Peyer's patch (tissue), 4 donors: ENCODE measurements around the gene C1RL. TPM values are rescaled to one million over a fixed set of nuclear protein-coding genes. Genes with fewer than 3 reads are reported as not detected.

Experiments used
- DNase-seq, 3 donors: peaks; one replicate each; pipeline ENCODE4 v3.0.0-alpha.2; 2017 to 2019
- H3K27ac ChIP-seq, 4 donors: fragments of 200-600 bp; sonication (generic); one replicate each; pipeline ENCODE4 v1.5.1; 2016 to 2019
- H3K27me3 ChIP-seq, 2 donors: fragments of 200-600 bp; sonication (generic); one replicate each; pipeline ENCODE4 v1.5.1; 2019
- H3K36me3 ChIP-seq, 3 donors: fragments of 200-600 bp; sonication (generic); one replicate each; pipeline ENCODE4 v1.5.1; 2016 to 2019
- H3K4me1 ChIP-seq, 4 donors: fragments of 200-600 bp; sonication (generic); one replicate each; pipeline ENCODE4 v1.5.1; 2016 to 2019
- H3K4me3 ChIP-seq, 4 donors: fragments of 200-600 bp; sonication (generic); 1 replicate in 3 of 4; 2 replicates in 1 of 4; pipeline ENCODE4 v1.5.1; 2016 to 2019; ENCODE audit warnings: mild to moderate bottlenecking in 1 of 4
- H3K9me3 ChIP-seq, 4 donors: fragments of 200-600 bp; sonication (generic); one replicate each; pipeline ENCODE4 v1.5.1; 2016 to 2019; ENCODE audit warnings: mild to moderate bottlenecking in 1 of 4
- POLR2A ChIP-seq, 2 donors: fragments of 450-650 bp; IDR thresholded peaks; one replicate each; pipeline ENCODE4 v1.5.1; 2017; ENCODE audit warnings: antibody characterized with exemption in 2 of 2, mild to moderate bottlenecking in 2 of 2, moderate library complexity in 2 of 2
- total RNA-seq, 4 donors: library from RNA; depleted of rRNA; stranded (reverse); fragments of >200 nt; gene quantifications; one replicate each; pipeline ENCODE4 v1.1.0, GENCODE V29; 2016
- TF ChIP-seq, protein P1 (sequence below), 6 experiments: fragments of 450-650 bp in 4 of 6; fragments of 200-600 bp in 2 of 6; sonication (generic) in 1 of 6; IDR thresholded peaks; one replicate each; pipeline ENCODE4 v1.5.1; 2017 to 2019; ENCODE audit warnings: antibody characterized with exemption in 6 of 6, mild to moderate bottlenecking in 3 of 6, moderate library complexity in 1 of 6

Gene C1RL
- total RNA-seq, 4 donors from 2014 or later, result 44.6 to 87.7 (median 51.5) TPM

DNA sequence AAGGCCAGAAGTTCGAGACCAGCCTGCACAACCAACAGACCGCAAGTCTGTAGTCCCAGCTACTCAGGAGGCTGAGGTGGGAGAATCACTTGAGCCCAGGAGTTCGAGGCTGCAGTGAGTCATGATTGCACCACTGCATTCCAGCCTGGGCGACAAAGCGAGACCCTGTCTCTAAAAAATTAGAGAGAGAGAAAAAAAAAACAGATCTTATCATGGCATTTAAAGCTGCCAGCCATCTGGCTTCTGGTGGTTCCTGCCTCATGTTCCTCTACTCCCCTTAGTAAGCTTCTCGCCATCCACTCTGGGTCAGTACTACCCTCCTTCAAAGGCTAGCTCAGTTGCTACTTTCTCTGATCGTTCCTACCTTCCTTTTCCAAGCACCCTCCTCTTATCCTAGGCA is 37.2 kb upstream of the C1RL start:
- TF ChIP-seq, protein P1, sequence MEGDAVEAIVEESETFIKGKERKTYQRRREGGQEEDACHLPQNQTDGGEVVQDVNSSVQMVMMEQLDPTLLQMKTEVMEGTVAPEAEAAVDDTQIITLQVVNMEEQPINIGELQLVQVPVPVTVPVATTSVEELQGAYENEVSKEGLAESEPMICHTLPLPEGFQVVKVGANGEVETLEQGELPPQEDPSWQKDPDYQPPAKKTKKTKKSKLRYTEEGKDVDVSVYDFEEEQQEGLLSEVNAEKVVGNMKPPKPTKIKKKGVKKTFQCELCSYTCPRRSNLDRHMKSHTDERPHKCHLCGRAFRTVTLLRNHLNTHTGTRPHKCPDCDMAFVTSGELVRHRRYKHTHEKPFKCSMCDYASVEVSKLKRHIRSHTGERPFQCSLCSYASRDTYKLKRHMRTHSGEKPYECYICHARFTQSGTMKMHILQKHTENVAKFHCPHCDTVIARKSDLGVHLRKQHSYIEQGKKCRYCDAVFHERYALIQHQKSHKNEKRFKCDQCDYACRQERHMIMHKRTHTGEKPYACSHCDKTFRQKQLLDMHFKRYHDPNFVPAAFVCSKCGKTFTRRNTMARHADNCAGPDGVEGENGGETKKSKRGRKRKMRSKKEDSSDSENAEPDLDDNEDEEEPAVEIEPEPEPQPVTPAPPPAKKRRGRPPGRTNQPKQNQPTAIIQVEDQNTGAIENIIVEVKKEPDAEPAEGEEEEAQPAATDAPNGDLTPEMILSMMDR (IDR thresholded peaks at IDR 0.05), result no peak
- no peak for TF ChIP-seq POLR2A (IDR thresholded peaks at IDR 0.05)
- Histone ChIP-seq H3K9me3 (no peaks in the 10 kb centered on the region), H3K27ac (no peak overlapping the region), H3K4me3 (no peak overlapping the region), H3K36me3 (peaks cover 0 to 30% (median 0%) of the 10 kb centered on the region in 3 donors), H3K27me3 (no peaks in the 10 kb centered on the region), H3K4me1 (no peaks in the 10 kb centered on the region)
- peak in 1 of 3 donors; percentile 24 for DNase-seq

DNA sequence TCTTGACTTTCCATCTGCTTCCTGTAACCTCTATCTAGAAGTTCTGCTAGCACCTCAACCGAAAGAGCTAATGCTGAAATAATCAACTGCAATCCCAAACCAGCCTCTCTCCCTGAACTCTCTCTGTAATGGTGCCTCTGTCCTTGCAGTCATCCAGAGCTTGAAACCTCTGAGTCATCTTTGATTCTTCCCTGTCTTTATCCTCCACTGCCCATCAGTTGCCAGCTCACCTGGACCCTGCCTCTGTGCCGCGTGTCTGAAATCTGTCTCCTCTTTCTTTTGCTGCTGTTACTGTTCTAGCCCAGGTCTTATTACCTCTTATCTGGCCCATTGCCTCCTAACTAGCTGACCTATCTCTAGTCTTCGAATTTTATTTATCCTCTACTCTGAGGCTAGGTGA is 36.7 kb upstream of the C1RL start:
- peaks cover 0 to 26% (median 0%) of the 10 kb centered on the region in 3 donors for H3K36me3 ChIP-seq
- no peaks in the 10 kb centered on the region for H3K4me1 ChIP-seq
- no peaks in the 10 kb centered on the region for H3K9me3 ChIP-seq
- no peak overlapping the region for H3K27ac ChIP-seq
- no peak overlapping the region for H3K4me3 ChIP-seq
- no peaks in the 10 kb centered on the region for H3K27me3 ChIP-seq
- TF ChIP-seq POLR2A (IDR thresholded peaks at IDR 0.05), result no peak
- TF ChIP-seq, protein P1 (IDR thresholded peaks at IDR 0.05), result no peak
- DNase-seq, result peak in 1 of 3 donors; percentile 14

DNA sequence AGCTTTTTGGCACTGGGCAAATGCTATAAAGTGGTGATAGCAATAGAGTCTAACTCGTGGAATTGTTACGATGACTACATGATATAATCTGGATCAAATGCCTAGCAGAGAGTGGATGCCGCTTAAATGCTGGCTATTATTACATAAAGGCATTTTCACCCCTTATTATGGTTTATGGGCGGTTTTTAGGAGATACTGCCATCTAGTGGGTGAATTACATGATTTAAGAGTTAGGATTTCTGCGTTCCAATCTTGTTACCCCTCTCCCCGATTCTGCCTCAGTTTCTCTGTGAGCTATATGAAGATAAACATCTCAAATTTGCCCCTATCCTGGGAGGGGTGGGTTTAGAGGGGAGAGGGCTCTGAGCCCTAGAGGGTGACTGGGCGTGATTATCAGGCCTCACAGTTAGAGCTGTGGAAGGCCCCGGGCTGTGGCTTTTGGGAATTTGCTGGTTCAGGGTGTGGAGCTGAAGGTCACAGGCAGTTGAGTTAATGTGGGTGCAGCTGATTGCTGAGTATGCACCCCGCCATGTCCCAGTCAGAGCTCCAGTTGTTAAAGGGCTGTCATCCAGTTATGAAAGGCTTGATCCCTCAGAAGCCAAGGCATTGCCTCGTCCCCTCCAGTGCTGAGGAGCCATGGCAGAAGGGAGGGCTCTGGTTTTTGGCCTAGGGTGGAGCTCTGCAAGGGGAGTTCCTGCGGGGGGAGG is 35.6 kb upstream of the C1RL start:
- peaks cover 0 to 18% (median 0%) of the 10 kb centered on the region in 3 donors for H3K36me3 ChIP-seq
- no peaks in the 10 kb centered on the region for H3K4me1 ChIP-seq
- no peaks in the 10 kb centered on the region for H3K27me3 ChIP-seq
- peak in 1 of 3 donors; percentile 38 for DNase-seq
- no peak for TF ChIP-seq POLR2A (IDR thresholded peaks at IDR 0.05)
- TF ChIP-seq, protein P1 (IDR thresholded peaks at IDR 0.05), result peak; percentile 12 to 63 (median 52)
- no peak overlapping the region for H3K27ac ChIP-seq
- H3K4me3 ChIP-seq, result no peak overlapping the region
- H3K9me3 ChIP-seq, result no peaks in the 10 kb centered on the region

DNA sequence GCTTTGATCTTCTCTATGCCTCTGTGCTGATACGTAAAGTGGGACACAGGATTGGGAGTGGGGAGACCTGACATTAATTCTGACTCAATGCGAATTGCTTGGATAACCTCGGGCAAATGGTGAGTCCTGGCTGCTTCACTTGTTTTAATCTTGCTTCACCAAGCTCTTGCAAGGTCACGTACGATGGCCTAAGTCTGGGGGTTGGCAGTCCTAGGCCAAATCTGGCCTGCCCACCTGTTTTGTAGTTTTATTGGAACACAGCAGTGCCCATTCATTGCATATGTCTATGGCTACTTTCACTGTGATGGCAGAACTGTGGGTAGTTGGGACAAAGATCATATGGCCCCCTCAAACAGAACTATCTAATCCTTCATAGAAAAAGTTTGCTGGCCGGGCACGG is 34.5 kb upstream of the C1RL start:
- no peaks in the 10 kb centered on the region for H3K9me3 ChIP-seq
- no peak overlapping the region for H3K4me3 ChIP-seq
- H3K27me3 ChIP-seq, result no peaks in the 10 kb centered on the region
- H3K4me1 ChIP-seq, result no peaks in the 10 kb centered on the region
- no peak overlapping the region for H3K27ac ChIP-seq
- TF ChIP-seq, protein P1 (IDR thresholded peaks at IDR 0.05), result no peak
- TF ChIP-seq POLR2A (IDR thresholded peaks at IDR 0.05), result no peak
- H3K36me3 ChIP-seq, result peaks cover 0 to 13% (median 0%) of the 10 kb centered on the region in 3 donors
- no peak for DNase-seq

DNA sequence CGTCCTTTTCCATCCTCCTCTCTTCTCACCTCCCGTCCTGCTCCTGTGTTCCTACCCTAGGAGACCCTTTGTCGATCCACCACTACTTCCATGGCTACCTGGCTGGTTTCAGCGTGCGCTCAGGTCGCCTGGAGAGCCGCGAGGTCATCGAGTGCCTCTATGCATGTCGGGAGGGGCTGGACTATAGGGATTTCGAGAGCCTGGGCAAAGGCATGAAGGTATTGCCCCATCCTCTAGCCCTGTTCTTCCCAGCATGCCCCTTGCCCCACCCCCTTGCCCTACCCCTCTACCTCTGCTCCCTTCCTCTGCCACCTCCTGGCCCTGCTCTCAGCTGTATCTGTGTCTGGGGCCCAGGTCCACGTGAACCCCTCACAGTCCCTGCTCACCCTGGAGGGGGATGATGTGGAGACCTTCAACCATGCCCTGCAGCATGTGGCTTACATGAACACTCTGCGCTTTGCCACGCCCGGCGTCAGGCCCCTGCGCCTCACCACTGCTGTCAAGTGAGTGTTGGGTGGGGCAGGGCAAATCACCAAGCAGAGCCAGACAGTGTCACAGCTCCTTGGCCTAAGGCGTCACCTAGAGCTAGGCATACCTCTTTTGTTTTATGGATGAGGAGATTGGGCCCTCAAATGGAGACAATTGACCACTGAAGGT is 33.9 kb upstream of the C1RL start:
- DNase-seq, result no peak
- Histone ChIP-seq H3K9me3 (no peaks in the 10 kb centered on the region), H3K36me3 (peaks cover 0 to 11% (median 0%) of the 10 kb centered on the region in 3 donors), H3K4me3 (no peak overlapping the region), H3K27ac (no peak overlapping the region), H3K4me1 (no peaks in the 10 kb centered on the region), H3K27me3 (no peaks in the 10 kb centered on the region)
- TF ChIP-seq POLR2A (IDR thresholded peaks at IDR 0.05), result no peak
- TF ChIP-seq, protein P1 (IDR thresholded peaks at IDR 0.05), result no peak
